GM18868 (cell line): ENCODE data around the gene DHRS11.

Source experiments
- ATAC-seq: cut with Tn5 transposase; IDR thresholded peaks from one replicate; pipeline ENCODE4 v1.9.1; 2021; ENCODE audit warnings: mild to moderate bottlenecking, moderate library complexity; ENCODE audit not compliant: unreplicated experiment

DHRS11 gene

DNA sequence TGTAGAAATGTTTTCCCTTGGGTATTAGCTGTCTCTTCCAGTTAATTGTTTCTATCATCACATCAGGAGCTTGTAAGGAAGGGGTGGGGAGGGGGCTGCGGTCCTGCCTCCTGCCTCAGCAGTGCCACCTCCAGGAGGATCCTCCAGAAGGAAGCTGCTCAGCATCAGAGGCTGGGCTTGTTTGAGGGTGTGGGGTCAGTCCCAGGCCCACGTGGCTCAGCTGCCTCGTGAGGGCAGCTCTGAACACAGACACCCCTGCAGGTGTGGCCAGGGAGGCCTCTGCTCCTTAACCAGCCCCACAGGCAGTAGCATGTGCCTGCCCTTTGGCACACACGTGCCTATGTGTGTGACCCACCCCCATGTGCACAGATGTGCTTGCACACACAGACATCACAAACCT, 56.0 kb downstream of the DHRS11 start:
- no peak for ATAC-seq

DNA sequence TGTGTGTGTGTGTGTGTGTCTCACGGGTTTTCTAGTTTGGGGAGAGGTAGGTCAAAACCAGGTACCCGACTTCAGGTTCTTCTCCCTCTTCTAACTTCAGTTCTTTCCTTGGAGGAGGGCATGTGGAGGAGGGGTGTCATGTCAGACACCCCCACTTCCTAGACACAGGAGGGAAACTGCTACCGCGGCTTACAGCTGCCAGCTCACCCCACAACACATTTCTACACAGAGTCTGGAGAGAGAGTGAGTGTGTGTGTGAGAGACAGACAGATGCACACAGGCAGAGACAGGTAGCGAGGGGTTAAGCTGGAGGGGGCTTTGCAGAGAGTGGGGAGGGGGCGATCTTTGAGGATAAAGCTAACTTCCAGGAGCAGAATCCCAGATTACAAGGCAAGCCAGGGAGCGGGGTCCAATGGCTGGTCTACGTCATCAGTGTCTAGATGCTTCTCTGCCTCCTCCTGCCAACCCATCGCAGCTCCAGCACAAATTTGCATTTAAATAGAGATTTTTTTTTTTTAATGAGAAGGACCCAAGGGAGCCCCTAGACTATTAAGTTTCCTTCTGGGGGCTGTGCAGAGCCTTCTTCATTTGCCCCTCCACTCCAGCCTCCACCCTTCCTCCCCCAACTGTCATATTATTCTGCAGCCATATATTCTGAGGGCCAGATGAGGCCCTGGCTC, 58.6 kb downstream of the DHRS11 start:
- no peak for ATAC-seq
